Endothelial cell of umbilical vein (primary cell): Measurements from ENCODE around the gene PLBD2.

Experiments
- EZH2 ChIP-seq: IDR thresholded peaks from 2 replicates; pipeline ENCODE4 v1.6.1; 2012; ENCODE audit warnings: borderline replicate concordance, low read depth, mild to moderate bottlenecking, moderate library complexity, low read length, inconsistent platforms; ENCODE audit not compliant: severe bottlenecking
- JUN ChIP-seq: IDR thresholded peaks from 2 replicates; pipeline ENCODE4 v1.6.1; 2011; ENCODE audit warnings: borderline replicate concordance, low read depth; ENCODE audit not compliant: insufficient read length, insufficient read depth
- POLR2A ChIP-seq: IDR thresholded peaks from 2 replicates; pipeline ENCODE4 v1.6.1; 2012; ENCODE audit warnings: low read depth, mild to moderate bottlenecking, control low read depth, low read length
- POLR2AphosphoS5 ChIP-seq: IDR thresholded peaks from 2 replicates; pipeline ENCODE4 v1.6.1; 2012; ENCODE audit warnings: low read depth, mild to moderate bottlenecking, control low read depth, low read length, moderate library complexity; ENCODE audit not compliant: insufficient read depth
- TF ChIP-seq, protein P1 (sequence below), 2 donors: IDR thresholded peaks; 1 replicate in 1 of 2; 2 replicates in 1 of 2; pipeline ENCODE4 v1.5.1; 2011; ENCODE audit warnings: low read length in 2 of 2, mild to moderate bottlenecking in 2 of 2, moderate library complexity in 2 of 2, control low read depth in 1 of 2, inconsistent platforms in 1 of 2, low read depth in 1 of 2; ENCODE audit not compliant: insufficient read depth in 1 of 2; ENCODE audit errors: extremely low read depth in 1 of 2

GRCh38 chr12:113396828-113397496 is 38.6 kb downstream of the PLBD2 start:
- TF ChIP-seq POLR2AphosphoS5 (no peak), JUN (no peak), EZH2 (no peak), POLR2A (no peak)
- TF ChIP-seq, protein P1, sequence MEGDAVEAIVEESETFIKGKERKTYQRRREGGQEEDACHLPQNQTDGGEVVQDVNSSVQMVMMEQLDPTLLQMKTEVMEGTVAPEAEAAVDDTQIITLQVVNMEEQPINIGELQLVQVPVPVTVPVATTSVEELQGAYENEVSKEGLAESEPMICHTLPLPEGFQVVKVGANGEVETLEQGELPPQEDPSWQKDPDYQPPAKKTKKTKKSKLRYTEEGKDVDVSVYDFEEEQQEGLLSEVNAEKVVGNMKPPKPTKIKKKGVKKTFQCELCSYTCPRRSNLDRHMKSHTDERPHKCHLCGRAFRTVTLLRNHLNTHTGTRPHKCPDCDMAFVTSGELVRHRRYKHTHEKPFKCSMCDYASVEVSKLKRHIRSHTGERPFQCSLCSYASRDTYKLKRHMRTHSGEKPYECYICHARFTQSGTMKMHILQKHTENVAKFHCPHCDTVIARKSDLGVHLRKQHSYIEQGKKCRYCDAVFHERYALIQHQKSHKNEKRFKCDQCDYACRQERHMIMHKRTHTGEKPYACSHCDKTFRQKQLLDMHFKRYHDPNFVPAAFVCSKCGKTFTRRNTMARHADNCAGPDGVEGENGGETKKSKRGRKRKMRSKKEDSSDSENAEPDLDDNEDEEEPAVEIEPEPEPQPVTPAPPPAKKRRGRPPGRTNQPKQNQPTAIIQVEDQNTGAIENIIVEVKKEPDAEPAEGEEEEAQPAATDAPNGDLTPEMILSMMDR (IDR thresholded peaks at IDR 0.05; ENCODE audit: extremely low read depth in 1 of 2, insufficient read depth in 1 of 2, low read depth in 1 of 2, low read length in 2 of 2), result no peak
